GM12801 (cell line): ENCODE measurements around the gene PHPT1.

Experiments used
- TF ChIP-seq, protein P1 (sequence below): IDR thresholded peaks from one replicate; pipeline ENCODE4 v1.5.1; 2011; ENCODE audit warnings: control low read depth; ENCODE audit not compliant: insufficient read length; ENCODE audit errors: extremely low read depth

The PHPT1 gene

DNA sequence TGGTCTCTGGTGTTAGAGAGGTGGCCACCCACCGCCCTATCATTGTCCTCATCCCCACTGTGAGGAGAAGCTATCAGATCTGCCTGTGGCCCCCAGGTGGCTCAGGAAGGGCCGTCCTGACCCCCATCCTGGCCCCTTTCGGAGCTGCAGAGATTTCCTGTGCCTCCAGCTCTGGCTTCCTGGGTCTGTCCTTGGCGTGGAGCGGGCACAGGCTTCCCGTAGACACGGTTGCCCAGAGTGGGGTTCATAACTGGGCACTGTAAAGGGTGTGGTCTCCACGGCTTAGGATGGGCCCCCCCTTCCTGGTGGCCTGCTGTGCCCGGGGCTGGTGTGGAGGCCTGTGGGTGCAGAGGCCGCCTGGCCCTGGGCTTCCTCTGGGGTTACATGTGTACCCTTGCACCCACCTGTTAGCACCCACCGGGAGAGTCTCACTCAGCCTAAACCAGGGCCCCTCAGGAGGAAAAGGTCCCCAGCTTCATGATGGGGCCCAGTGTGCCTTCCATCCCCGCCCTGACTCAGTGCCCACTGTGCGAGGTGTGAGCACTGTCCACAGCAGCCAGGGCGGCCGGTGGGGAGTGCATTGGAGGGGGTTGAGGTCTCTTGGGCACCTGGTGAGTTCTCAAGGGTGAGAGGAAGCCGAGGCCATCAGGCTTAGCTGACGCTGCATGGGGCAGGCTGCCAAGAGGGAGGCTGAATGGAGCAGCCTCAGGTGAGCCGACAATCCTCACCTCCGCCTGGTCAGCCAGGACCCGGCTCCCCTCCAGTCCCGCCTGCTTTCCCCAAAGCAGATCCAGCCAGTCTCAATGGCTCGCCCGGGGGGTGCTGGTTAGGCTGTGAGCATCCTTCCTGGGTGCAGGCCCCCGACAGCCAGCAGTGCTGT, 22.3 kb upstream of the PHPT1 start:
- TF ChIP-seq, protein P1, sequence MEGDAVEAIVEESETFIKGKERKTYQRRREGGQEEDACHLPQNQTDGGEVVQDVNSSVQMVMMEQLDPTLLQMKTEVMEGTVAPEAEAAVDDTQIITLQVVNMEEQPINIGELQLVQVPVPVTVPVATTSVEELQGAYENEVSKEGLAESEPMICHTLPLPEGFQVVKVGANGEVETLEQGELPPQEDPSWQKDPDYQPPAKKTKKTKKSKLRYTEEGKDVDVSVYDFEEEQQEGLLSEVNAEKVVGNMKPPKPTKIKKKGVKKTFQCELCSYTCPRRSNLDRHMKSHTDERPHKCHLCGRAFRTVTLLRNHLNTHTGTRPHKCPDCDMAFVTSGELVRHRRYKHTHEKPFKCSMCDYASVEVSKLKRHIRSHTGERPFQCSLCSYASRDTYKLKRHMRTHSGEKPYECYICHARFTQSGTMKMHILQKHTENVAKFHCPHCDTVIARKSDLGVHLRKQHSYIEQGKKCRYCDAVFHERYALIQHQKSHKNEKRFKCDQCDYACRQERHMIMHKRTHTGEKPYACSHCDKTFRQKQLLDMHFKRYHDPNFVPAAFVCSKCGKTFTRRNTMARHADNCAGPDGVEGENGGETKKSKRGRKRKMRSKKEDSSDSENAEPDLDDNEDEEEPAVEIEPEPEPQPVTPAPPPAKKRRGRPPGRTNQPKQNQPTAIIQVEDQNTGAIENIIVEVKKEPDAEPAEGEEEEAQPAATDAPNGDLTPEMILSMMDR = no peak

DNA sequence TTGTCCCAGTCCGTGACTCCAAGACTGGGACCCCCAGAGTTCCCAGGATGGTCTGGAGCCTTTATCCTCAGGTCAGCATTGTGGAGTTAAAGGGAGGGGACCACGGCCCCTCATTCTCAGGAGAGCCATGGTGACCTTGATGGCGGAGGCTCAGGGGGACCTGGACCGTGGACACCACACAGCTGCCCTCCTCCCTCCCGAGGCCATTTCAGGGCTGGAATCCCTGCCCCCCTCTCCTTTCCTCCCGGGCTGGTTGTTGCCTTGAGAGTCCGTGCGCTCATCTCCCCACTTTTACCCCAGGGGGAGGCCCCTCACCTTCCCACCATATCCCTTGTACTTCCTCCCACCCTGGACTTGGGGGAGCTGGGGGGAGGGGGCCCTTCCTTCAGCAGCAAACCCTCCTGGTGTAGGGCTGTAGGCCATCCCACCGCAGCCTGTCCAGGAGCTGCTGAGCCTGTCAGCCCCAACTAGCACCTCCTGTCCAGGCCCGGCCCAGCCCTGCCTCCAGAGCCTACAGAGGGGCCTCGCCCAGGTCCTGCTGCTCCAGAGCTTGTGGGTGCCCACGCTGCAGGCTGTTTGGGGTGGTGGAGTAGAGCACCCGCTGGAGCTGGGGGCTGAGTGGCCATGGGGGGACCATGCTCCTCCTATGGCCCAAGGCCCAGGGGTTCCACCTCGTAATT, 21.3 kb upstream of the PHPT1 start:
- TF ChIP-seq, protein P1 = no peak

DNA sequence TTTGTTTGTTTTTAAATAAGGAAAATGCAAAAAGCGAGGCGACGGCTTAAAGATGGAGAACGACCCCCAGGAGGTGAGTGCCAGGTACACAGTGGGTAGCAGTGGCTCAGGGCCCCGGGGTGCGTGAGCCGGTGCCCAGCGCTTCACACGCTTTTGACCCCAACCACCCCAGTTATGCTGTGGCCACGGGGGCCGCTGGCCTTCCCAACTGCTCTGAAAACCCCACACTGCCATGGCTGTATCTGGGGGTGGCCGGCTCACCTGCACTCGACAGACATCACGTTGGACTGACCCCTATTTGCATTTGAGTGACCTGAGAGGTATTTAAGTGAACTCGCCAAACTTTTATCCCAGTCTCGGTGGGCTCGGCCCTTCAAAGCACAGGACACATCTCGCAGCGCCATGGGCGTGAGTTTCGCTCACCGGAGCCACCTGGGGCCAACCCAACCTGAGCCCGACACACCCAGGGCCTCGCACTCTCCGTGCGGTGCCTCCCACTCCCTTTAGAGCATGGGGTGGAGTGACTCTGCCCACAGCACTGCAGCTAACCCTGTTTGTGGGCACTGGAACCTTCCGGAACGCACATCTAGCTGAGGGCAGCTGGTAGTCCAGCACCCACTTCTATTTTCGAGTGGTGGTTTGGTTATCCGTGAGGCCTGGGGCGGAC, 20.6 kb upstream of the PHPT1 start:
- TF ChIP-seq, protein P1 = no peak

DNA sequence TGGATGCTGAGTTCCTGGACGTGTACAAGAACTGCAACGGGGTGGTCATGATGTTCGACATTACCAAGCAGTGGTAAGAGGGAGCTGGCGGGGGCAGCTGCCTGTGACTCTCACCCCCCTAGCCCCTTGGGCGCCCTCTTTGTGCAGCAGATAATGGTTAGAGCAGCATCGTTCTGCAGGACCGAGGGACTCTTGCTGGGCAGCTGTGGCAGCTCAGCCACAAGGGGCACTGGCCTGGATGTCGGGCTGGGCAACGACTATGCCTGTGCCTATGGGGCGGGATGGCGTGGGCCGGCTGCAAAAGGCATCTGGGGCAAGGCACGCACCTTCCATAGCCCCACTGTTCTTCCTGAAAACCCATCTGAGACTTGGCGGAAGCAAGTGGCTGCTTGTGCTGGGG, 19.8 kb upstream of the PHPT1 start:
- TF ChIP-seq, protein P1 = no peak

DNA sequence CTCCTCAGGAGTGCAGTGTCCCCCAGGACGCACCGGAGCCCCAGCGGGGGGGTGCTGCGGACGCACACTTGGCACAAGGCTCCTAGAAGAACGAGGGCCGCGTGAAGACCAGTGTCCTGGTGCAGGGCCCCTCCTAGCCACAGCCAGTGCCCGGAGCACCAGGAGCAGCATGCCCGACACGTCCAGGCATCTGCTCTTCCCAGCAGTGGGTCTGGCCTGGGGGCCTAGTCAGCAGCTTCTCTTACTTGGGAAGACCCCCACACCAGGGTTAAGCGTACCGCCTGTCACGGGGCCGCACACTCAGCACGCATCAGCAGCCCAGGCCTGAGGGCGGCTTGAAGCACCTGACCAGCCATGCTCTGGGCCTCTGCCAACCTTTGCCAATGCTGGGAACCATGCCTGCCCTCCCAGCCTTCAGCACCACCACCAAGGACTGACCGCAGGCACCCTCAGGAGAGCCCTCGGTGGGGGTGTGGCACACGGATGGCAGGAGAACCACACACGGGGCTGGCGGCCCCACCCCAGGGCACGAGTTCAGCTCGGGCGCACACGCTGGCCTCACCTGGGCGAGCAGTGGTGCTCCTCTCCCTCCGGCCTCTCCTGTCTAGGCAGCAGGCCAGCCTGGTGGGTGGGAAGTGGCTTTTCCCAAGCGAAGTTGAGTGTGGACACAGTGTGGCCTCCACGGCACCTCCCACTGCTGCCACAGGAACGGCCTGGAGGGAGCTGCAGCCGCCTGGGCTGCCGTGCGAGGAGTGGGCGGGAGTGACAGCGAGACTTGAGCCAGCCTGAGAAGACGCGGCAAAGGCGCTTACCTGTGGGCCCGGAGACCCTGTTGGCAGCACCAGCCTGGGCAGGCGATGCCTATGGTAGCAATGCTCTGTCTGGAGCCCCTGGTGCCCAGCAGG, 19.0 kb upstream of the PHPT1 start:
- TF ChIP-seq, protein P1 = no peak

DNA sequence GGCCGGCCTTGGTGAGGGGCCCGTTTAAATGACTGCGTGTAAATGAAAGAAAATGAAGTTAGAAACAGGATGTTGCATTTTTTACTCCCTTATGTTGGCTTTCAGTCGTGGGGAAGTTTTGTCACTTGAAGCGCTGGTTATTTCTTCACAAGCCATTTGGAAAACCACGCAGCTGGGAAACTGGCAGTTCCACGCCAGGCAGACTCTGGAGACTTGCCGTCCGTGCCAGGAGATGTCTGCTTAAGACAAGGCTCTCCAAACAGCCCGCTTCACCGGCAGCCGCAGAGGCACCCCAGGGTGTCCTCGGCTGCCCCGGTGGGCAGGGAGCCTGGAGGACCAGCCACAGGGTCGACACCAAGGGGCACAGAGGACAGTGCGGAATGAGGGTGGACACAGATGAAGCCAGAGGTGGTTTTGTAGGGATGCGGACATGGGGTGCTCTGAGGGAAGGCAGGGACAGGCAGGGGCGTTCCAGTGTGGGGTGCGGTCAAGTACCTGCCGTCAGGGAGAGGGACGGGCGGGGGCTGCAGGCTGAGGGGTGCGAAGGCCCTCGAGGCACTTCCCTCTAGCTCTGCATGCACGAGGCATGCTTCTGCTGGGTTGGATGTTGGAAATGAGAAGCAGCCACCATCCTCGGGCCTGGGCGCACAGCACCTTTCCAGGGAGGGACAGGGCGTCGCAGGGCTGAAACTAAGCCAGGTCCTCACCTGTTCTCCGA, 18.0 kb upstream of the PHPT1 start:
- TF ChIP-seq, protein P1 = no peak
